Activated T-cell treated with anti-CD3 and anti-CD28 coated beads, Interleukin-2, amount 50 U/mL, for 4 hours (primary cell): ENCODE data around the gene SEMA6A. TPM values are rescaled to one million over a fixed set of nuclear protein-coding genes. Genes with fewer than 3 reads are reported as not detected.

ENCODE experiments used
- ATAC-seq, 2 donors: fragments of 200-7000 bp; cut with Tn5 transposase; one replicate each; pipeline ENCODE4 v1.10.0; 2021
- DNase-seq: peaks from one replicate; pipeline ENCODE4 v3.0.0-alpha.2; 2020
- H3K27me3 Mint-ChIP-seq: one replicate; pipeline ENCODE4 v1.8.0; 2021; ENCODE audit warnings: low read depth, mixed read lengths
- H3K36me3 Mint-ChIP-seq: one replicate; pipeline ENCODE4 v1.8.0; 2022; ENCODE audit warnings: mixed read lengths; ENCODE audit not compliant: insufficient read depth
- H3K4me1 Mint-ChIP-seq: one replicate; pipeline ENCODE4 v1.8.0; 2021; ENCODE audit warnings: low read depth, mixed read lengths
- H3K4me3 Mint-ChIP-seq: one replicate; pipeline ENCODE4 v1.8.0; 2021; ENCODE audit warnings: mild to moderate bottlenecking, moderate library complexity, mixed read lengths
- H3K9me3 Mint-ChIP-seq: one replicate; pipeline ENCODE4 v1.8.0; 2021; ENCODE audit warnings: mixed read lengths
- total RNA-seq, 3 donors: library from RNA; stranded (reverse); gene quantifications; one replicate each; pipeline ENCODE4 v1.2.1, GENCODE V29; 2021

SEMA6A gene
- total RNA-seq, 3 donors from 2014 or later, result 0.92 to 2.1 (median 1.1) TPM

DNA sequence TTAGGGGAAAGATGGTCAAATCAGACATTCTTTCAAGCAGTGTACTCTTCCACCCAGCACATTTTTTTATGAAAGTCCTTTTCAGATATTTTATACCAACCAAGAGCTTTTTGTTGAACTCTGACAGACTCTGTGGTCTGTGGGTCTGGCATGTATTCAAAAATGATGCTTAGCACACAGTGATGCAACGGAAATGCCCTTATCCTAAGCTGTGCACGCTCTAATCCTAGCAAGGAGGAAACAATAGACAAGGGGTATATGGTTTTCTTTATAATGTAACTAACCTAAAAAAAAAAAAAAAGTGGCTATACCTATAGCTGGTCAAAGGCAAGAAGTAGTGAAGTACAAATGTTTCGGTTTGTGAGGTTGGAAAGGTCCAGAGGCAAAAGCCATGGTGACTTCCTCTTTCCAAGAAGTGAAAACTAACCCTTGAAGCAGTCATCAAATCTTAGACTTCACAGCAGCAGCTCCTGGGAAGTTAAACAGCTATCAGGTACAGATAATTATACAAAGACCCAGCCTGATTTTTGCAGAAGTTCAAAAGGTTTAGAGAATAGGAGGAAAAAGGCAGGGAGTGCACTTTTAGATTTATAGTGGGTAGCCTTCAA lies 82.5 kb downstream of the SEMA6A start:
- Mint-ChIP-seq H3K27me3 (no peaks in the 10 kb centered on the region), H3K36me3 (peaks cover 5% of the 10 kb centered on the region), H3K4me1 (peaks cover 11% of the 10 kb centered on the region), H3K9me3 (no peaks in the 10 kb centered on the region), H3K4me3 (no peak overlapping the region)
- DNase-seq, result no peak
- ATAC-seq, result no peak

DNA sequence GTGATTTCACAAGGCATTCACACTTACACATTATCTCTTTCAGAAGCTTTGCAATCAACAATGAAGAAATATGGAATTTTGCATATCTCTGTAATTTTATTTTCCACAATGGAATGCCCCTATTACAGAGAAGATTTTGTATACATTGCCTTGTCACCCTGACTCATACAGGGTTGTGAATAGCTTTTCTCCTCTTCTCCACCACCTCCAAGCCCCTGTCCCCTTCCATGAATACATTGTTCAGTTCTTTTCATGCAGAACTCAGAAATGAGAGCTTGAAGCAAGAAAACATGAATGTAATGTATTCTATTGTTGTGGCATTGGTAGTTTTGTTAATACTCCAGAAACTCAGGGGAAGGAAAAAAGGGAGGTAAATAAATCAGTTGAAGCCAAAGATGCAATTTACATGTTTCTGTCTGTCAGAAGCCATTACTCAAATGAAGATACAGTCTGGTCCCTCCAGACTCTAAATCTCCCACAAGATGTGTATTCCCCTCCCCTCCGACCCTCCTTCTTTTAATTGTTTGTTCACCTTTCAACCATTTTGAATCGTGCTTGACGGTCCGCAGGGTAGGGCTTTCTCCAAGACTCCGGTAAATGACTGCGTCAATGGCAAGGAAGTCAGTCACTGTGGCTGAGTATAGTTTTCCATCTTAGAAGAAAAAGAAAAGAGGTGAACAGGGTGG lies 86.1 kb downstream of the SEMA6A start:
- H3K4me1 Mint-ChIP-seq, result peaks cover 11% of the 10 kb centered on the region
- no peaks in the 10 kb centered on the region for H3K36me3 Mint-ChIP-seq
- H3K4me3 Mint-ChIP-seq, result no peak overlapping the region
- H3K27me3 Mint-ChIP-seq, result no peaks in the 10 kb centered on the region
- ATAC-seq (no peak), DNase-seq (no peak)
- H3K9me3 Mint-ChIP-seq, result no peaks in the 10 kb centered on the region

DNA sequence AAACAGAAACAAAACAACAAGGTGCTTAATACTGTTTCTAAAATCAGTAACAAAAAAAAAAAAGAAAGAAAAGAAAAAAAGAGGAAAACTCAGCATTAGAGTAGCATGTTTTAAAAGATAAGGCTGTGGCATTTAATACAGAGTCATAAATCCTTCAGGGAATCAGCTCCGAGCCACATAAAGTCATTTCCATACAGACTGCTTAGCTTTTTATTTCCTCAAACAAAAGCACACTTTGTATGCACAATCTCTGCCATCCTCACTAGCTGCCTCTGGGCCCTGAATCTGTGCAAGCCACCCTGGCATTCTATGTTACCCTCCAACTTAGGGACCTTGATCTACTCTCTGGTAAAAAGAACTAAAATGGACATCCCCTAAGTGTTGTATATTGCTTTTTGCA lies 87.6 kb downstream of the SEMA6A start:
- no peaks in the 10 kb centered on the region for H3K9me3 Mint-ChIP-seq
- H3K36me3 Mint-ChIP-seq, result no peaks in the 10 kb centered on the region
- H3K27me3 Mint-ChIP-seq, result no peaks in the 10 kb centered on the region
- no peak overlapping the region for H3K4me3 Mint-ChIP-seq
- no peak for ATAC-seq
- no peak for DNase-seq
- H3K4me1 Mint-ChIP-seq, result peaks cover 10% of the 10 kb centered on the region

DNA sequence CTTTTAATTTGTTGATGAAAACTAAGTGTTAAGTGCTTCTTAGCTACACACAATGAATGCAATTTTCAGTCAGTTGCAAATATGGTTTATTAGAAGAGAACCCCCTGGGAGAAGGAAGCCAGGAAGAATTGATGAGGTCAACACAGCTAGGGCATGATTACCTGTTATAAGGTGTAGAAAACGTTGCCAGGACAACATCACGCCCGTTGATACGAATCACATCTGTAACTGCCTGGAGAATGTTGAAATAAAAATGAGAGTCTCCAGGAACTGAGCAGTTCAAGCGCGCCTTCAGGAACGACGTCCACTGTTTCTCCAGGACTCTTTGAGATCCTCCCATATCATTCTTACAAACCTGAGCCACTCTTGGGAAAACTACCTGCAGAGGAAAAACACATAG lies 88.0 kb downstream of the SEMA6A start:
- DNase-seq, result no peak
- Mint-ChIP-seq H3K4me3 (no peak overlapping the region), H3K36me3 (no peaks in the 10 kb centered on the region), H3K4me1 (peaks cover 5% of the 10 kb centered on the region), H3K27me3 (no peaks in the 10 kb centered on the region), H3K9me3 (no peaks in the 10 kb centered on the region)
- ATAC-seq, result no peak

DNA sequence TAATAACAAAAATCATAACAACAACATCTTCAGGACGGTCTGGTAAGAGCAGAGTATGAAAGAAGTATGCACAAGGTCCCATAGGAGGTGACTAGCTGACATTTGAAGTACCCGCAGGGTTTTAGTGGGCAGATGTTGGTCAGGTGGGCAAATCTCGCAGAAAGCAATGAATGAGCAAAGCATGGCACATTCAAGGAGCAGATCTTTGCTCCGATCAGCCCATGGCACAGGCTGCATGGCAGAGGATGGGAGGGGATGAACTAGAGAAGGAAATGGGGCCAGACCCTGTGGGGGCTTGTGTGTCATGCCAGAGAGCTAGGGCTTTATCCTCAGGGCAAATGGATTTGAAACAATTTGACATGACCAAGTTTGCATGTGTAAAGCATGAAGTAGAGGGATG lies 90.0 kb downstream of the SEMA6A start:
- DNase-seq (no peak), ATAC-seq (no peak)
- Mint-ChIP-seq H3K36me3 (peaks cover 5% of the 10 kb centered on the region), H3K27me3 (no peaks in the 10 kb centered on the region), H3K4me1 (no peaks in the 10 kb centered on the region), H3K9me3 (no peaks in the 10 kb centered on the region), H3K4me3 (no peak overlapping the region)

DNA sequence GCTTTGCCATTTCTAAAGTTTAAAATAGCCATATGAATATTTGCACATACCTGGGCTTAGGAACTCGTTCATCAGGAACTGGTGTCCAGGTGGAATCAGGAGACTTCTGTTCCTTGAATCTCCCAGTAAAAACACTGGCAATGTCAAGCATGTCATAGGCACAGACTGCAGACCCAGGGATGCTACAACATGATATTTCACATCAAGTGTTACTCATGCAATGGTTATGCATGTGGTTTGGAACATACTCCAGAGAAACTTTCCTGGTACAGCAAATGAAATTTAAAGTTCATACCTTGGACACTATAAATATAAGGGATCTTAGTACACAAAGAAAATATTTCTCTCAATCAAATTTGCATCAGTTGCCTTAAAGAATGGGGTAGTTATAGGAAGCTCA lies 92.2 kb downstream of the SEMA6A start:
- no peaks in the 10 kb centered on the region for H3K9me3 Mint-ChIP-seq
- no peaks in the 10 kb centered on the region for H3K27me3 Mint-ChIP-seq
- no peak overlapping the region for H3K4me3 Mint-ChIP-seq
- no peaks in the 10 kb centered on the region for H3K4me1 Mint-ChIP-seq
- DNase-seq, result no peak
- peaks cover 14% of the 10 kb centered on the region for H3K36me3 Mint-ChIP-seq
- ATAC-seq, result no peak

DNA sequence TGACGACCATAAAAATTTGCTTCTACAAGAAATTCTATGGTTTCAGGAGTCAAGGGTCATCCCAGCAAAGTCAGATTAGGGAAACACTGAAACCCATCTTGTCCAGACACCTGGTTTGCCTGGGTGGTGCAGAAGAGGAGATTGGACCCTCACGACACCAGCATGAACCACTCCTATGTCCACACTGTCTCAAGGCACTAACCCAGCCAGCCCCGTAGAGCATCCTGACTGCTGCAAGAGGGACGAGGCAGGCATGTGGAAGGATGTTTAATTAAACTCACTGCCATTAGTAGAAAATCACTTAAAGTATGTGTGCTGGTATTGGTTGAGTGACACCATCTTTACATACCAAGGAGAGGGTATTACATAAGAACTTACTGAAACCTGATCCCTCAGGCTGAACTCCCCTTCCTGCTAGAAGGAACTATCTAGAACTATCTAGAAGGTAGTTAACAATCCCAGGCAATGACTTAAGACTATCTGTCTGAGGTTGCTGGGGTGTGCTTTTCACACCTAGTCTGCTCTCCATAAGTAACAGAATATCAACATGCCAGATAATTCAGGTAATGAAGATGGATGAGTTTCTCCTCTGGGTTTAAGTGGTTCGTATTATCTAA lies 93.6 kb downstream of the SEMA6A start:
- H3K4me1 Mint-ChIP-seq, result no peaks in the 10 kb centered on the region
- DNase-seq (no peak), ATAC-seq (no peak)
- peaks cover 23% of the 10 kb centered on the region for H3K36me3 Mint-ChIP-seq
- peaks cover 7% of the 10 kb centered on the region for H3K9me3 Mint-ChIP-seq
- H3K27me3 Mint-ChIP-seq, result no peaks in the 10 kb centered on the region
- no peak overlapping the region for H3K4me3 Mint-ChIP-seq

DNA sequence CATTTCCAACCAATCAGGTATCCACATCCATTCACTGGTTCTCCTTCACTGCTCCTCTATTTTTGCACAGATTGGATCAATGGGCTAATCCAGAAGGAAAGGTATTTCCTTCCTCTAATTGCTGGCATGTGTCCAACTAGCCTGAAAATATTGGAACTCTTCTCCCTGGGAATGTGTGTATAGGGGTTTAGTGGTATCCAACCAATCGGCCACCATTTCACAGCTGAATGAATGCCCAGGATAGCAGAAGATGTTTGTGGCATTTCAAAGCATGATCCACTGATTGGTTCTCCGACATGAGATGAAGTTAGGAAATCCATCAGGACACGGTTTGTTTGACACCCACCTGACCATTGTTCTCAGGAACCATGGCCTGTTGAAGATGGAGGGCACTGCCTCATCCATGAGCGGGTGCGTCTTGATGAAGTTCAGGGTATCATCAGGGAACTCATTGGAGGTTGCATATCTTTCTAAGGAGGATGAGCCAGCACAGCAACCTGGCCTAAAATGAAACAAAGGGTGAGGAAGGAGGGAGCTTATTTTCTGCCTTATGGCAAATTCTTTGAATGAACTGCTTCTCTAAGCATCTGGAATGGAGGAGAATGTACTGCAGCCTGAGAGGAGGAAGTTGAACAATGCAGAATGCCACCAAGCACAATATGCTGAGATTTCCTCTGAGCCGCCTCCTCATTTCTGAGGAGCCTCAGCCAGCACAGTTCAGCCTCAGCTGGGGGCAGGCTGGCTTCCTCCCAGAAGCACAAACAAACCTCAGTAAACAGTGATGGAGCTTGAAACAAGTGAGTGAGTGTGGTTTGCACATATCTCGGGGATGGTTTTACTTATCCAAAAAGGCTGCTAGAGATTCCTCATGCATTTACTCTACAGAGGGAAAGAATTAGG lies 94.6 kb downstream of the SEMA6A start:
- Mint-ChIP-seq H3K36me3 (peaks cover 28% of the 10 kb centered on the region), H3K27me3 (no peaks in the 10 kb centered on the region), H3K9me3 (peaks cover 12% of the 10 kb centered on the region), H3K4me1 (no peaks in the 10 kb centered on the region), H3K4me3 (no peak overlapping the region)
- ATAC-seq (no peak), DNase-seq (no peak)

DNA sequence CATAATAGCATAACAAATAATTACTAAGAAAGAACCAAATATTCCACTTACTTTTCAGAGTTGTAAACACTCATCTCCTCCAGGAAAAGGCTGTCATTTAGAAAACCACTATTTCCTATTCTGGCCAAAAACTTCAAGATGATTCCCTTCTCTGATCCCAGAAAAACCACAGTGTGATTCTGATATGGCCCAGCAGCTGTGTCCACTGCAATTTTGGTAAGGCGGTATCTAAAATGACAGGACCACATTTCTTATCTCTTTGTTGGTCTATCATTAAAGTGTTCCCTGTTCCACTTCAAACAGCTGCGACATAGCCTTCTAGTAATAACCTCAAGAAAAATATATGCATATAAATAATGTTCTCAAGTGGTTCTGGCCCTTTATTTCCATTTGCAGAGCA lies 96.1 kb downstream of the SEMA6A start:
- Mint-ChIP-seq H3K27me3 (no peaks in the 10 kb centered on the region), H3K36me3 (peaks cover 28% of the 10 kb centered on the region), H3K4me3 (no peak overlapping the region), H3K4me1 (no peaks in the 10 kb centered on the region), H3K9me3 (peaks cover 12% of the 10 kb centered on the region)
- DNase-seq, result no peak
- ATAC-seq, result no peak

DNA sequence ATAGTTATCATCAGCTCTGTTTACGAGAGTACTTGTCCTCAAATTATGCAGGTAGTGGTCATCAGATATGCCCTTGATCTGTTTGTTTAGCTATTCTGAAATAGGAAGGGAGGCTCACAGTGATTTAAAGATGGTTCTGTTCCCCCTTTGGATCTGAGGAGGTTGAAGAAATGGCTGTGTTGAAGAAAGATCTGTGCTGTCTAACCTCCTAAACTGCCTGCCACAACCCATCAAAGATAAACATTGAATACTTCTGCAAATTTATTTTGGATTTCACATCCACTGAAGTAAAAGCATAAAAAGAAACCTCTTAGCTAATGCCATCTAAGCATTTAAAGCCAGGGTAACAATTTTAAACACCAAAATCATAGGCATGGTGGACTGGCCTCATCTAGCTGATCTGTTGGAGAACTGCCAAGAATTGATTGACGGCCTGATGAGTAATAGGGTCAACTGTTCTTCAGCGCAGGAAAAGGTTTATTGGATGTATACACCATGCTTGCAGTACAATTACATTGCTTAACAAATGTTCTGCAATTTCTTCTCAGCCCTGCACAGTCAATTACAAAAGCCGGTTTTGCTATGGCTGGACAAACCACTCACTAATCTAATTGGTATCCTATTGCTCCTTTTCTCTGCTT lies 97.6 kb downstream of the SEMA6A start:
- Mint-ChIP-seq H3K36me3 (peaks cover 37% of the 10 kb centered on the region), H3K27me3 (no peaks in the 10 kb centered on the region)

DNA sequence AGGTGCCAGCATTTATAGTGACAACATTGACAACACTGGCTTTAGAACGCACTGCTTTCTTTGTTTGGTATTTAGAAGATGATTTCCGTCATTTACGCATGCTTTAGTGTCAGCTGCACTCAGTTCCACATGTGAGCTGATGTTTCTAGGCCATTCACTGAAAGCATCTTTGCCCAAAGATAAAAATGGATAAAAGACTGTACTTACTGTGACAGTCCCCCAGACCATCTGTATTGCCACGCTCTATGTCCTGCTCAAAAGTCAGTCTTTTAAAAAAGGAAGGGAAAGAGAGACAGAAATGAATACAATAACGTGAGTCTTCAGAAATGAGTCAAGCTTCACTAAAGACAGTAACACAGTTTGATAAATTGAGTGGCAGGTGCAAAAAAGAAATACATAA lies 99.3 kb downstream of the SEMA6A start:
- DNase-seq (no peak), ATAC-seq (no peak)

More for the DNA sequence above, 97.6 kb downstream of the SEMA6A start:
- Mint-ChIP-seq H3K4me3 (no peak overlapping the region), H3K4me1 (no peaks in the 10 kb centered on the region), H3K9me3 (peaks cover 12% of the 10 kb centered on the region)
- DNase-seq, result no peak
- ATAC-seq, result no peak

DNA sequence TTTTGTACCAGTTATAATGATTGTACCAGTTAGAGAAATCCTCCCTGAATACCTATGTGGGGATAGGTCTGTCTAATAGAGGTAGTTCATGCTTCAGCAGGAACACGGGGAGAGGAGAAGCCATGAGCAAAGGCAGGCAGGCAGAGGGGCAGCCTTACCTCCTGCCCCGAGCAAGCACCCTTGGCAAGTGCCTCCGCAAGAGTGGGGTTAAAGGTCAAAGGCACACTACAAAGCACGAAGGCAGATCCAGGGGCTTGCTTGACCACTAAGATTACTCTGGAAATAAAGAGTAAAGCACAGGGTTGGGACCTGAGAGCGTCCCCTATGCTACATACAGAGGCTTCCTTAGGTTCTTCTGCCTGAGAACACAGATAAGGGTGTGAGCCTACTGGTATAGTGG lies 100.9 kb downstream of the SEMA6A start:
- Mint-ChIP-seq H3K4me3 (no peak overlapping the region), H3K9me3 (peaks cover 16% of the 10 kb centered on the region), H3K36me3 (peaks cover 34% of the 10 kb centered on the region), H3K27me3 (no peaks in the 10 kb centered on the region), H3K4me1 (no peaks in the 10 kb centered on the region)
- ATAC-seq (no peak), DNase-seq (no peak)

More for the DNA sequence above, 99.3 kb downstream of the SEMA6A start:
- Mint-ChIP-seq H3K27me3 (no peaks in the 10 kb centered on the region), H3K4me1 (no peaks in the 10 kb centered on the region), H3K9me3 (peaks cover 12% of the 10 kb centered on the region), H3K4me3 (no peak overlapping the region), H3K36me3 (peaks cover 39% of the 10 kb centered on the region)

DNA sequence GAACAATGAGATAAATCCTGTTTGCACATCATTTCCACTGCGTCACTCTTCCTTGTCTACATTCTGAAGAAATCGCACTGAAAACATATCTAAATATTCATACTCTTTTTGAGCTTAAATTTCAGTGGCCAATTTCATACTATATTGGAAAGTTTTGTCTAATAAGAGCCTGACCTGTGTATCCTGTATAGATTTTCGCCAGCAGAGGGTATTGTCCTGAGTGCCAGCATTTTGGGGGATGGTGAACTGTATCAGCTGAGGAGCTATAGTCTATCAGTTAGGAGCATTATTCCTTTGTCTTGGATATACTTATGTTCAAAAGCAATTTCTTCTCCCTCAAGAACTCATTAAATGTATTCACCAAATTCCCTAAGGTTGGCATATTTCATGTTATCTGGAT lies 102.3 kb downstream of the SEMA6A start:
- H3K36me3 Mint-ChIP-seq, result peaks cover 23% of the 10 kb centered on the region
- H3K4me1 Mint-ChIP-seq, result no peaks in the 10 kb centered on the region
- peaks cover 21% of the 10 kb centered on the region for H3K9me3 Mint-ChIP-seq

DNA sequence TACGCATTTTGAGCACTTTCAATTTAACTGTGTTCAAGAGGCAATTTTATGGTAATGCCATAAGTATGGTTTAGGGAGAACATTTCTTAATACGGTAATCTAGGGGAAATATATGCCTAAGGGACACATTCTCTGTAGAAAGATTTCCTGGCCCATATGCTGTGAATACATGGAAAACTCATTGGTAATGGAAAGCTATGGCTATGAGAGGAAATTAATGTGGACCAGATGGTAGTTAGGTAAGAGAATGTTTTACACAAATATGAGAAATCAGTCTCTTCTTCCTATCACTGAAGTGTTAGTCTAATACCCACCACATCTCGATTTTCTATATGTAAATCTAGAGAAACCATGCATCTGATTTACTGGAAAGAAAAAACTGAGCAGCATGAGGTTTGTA lies 105.0 kb downstream of the SEMA6A start:
- no peak for ATAC-seq
- Mint-ChIP-seq H3K27me3 (no peaks in the 10 kb centered on the region), H3K4me3 (no peak overlapping the region), H3K9me3 (peaks cover 9% of the 10 kb centered on the region), H3K4me1 (no peaks in the 10 kb centered on the region), H3K36me3 (peaks cover 15% of the 10 kb centered on the region)
- no peak for DNase-seq

More for the DNA sequence above, 102.3 kb downstream of the SEMA6A start:
- ATAC-seq, result no peak
- H3K27me3 Mint-ChIP-seq, result no peaks in the 10 kb centered on the region
- no peak for DNase-seq
- H3K4me3 Mint-ChIP-seq, result no peak overlapping the region
